ENCODE measurements around the gene ZNF469. TPM values are rescaled to one million over a fixed set of nuclear protein-coding genes. Genes with fewer than 3 reads are reported as not detected.

ZNF469 gene
- total and polyA plus RNA-seq, 2 of the 13 experiments (the other 11 are each of a cell fraction or from before 2014, with no cell fraction given), result not detected

DNA sequence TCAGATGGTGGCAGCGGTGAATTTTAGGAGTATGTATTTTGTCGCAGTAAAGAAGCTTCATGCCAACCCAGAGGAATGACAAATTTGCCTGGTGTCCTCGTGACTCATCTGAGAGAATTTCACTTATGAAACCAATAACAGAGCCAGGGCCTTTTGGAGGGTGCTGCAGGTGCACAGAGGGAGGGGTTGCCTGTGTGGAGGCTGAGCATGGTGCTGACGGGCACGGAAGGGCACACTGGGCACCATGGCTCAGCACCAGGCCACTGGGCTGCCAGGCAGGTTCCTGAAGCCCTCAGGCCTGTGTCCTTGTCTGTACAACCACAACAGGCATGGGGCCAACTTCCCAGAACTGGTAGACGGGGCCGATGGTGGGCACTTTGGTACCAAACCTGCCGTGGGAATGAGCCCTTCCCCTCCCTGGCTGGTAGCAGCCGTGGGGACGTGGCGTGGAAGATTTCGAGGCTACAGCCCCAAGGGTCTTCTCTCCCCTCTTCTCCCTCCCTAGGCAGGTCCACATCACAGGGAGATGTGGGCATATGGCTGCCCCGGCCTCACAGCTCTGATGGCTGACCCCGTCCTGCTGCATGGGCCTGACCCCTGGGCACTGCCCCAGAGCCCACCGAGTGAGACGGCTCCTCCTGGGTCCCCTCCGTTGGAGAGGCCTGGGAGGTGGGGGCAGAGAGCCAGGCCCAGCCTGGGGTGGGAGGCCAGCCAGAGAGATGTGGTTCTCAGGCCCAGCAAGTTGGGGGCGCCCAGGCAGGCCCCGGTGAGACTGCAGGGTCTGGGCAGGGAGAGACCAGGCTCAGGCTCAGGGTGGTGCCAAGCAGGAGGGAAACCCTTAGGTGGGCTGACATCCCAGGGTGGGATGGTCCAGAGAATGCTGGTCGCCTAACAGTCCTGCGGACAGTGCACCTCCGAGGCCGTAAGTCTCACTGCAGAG, 30.2 kb upstream of the ZNF469 start:
- Histone ChIP-seq H3K27me3 (ENCODE audit: control insufficient read depth in 1 of 2, insufficient read depth in 2 of 2, low read length in 2 of 2) (peaks cover 3 to 54% of the 10 kb centered on the region in 2 experiments; a peak in 4 of 5 replicates), H3K79me2 (ENCODE audit: insufficient read depth, low read length) (no peaks in the 10 kb centered on the region), H3K9ac (ENCODE audit: insufficient read depth, low read depth, low read length) (no peak overlapping the region), H3K27ac (ENCODE audit: extremely low read length, insufficient read depth, low read length) (no peak overlapping the region), H3K4me2 (ENCODE audit: low read depth, low read length) (no peak overlapping the region), H3K4me1 (ENCODE audit: insufficient read depth, low read length) (no peaks in the 10 kb centered on the region), H4K20me1 (ENCODE audit: insufficient read depth, low read length) (no peaks in the 10 kb centered on the region), H3K4me3 (replicated peaks in 1 of 3; ENCODE audit: insufficient read depth in 1 of 3, low read depth in 2 of 3, low read length in 3 of 3) (no peak overlapping the region), H2AFZ (ENCODE audit: low read length) (no peak overlapping the region), H3K9me3 (ENCODE audit: low read length) (no peaks in the 10 kb centered on the region), H3K36me3 (replicated peaks in 1 of 2; ENCODE audit: control insufficient read depth in 1 of 2, insufficient read depth in 2 of 2, low read length in 2 of 2) (no peaks in the 10 kb centered on the region)
- POLR2A ChIA-PET, result no interaction called here
- ATAC-seq, result no peak
- TF ChIP-seq ZNF792 (CRISPR knock-in tag; IDR thresholded peaks at IDR 0.05) (no peak), ZBTB20 (CRISPR knock-in tag; IDR thresholded peaks at IDR 0.05; ENCODE audit: borderline replicate concordance, low read depth) (no peak), E2F5 (CRISPR knock-in tag; conservative IDR thresholded peaks at IDR 0.05) (no peak), NKX3-1 (CRISPR knock-in tag; IDR thresholded peaks at IDR 0.05) (no peak), SRF (IDR thresholded peaks at IDR 0.05; ENCODE audit: low read depth, low read length) (no peak), ZSCAN21 (CRISPR knock-in tag; IDR thresholded peaks at IDR 0.05; ENCODE audit: borderline replicate concordance) (no peak), ZFX (CRISPR knock-in tag; IDR thresholded peaks at IDR 0.05; ENCODE audit: low read depth) (no peak), SIX4 (CRISPR knock-in tag; IDR thresholded peaks at IDR 0.05) (no peak)
- TF ChIP-seq, protein P1, sequence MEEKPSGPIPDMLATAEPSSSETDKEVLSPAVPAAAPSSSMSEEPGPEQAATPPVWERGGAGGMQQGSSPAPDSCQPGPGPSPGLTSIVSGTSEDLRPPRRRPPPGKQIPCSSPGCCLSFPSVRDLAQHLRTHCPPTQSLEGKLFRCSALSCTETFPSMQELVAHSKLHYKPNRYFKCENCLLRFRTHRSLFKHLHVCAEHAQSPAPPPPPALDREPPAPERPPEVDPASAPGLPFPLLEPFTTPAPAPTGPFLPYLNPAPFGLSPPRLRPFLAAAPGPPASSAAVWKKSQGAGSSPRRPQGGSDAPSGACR (CRISPR knock-in tag; IDR thresholded peaks at IDR 0.05), result no peak
- 50% methylated on average over 13 of the region's 23 CpGs for WGBS (ENCODE audit: low lambda C conversion rate)
- no peak for DNase-seq (ENCODE audit: low spot score)
- intact Hi-C loops (cut with micrococcal nuclease; ENCODE audit: unreplicated experiment), result no loop called here
- no peak for FAIRE-seq
- CTCF ChIA-PET (ENCODE audit: low intra/inter-chr PET ratio, low total read pairs), result no interaction called here
- in situ Hi-C loops (cut with HindIII; ENCODE audit: extremely low pct_ligation_motif_present, low pct_unique_long_range_greater_than_20kb), result no loop called here
- no TSS peak for BruUV-seq (replicated peaks)
